Body of pancreas (tissue), 4 donors: Measurements from ENCODE around the gene LRRC49.

ENCODE experiments used
- CTCF ChIP-seq, 7 experiments: fragments of 450-650 bp in 4 of 7; fragments of 200-600 bp in 3 of 7; sonication (generic) in 3 of 7; IDR thresholded peaks; one replicate each; pipeline ENCODE4 v1.5.1; 2016 to 2019; ENCODE audit warnings: antibody characterized with exemption in 7 of 7
- POLR2A ChIP-seq, 3 donors: fragments of 450-650 bp; IDR thresholded peaks; one replicate each; pipeline ENCODE4 v1.6.1; 2016; ENCODE audit warnings: antibody characterized with exemption in 3 of 3, mild to moderate bottlenecking in 2 of 3

DNA sequence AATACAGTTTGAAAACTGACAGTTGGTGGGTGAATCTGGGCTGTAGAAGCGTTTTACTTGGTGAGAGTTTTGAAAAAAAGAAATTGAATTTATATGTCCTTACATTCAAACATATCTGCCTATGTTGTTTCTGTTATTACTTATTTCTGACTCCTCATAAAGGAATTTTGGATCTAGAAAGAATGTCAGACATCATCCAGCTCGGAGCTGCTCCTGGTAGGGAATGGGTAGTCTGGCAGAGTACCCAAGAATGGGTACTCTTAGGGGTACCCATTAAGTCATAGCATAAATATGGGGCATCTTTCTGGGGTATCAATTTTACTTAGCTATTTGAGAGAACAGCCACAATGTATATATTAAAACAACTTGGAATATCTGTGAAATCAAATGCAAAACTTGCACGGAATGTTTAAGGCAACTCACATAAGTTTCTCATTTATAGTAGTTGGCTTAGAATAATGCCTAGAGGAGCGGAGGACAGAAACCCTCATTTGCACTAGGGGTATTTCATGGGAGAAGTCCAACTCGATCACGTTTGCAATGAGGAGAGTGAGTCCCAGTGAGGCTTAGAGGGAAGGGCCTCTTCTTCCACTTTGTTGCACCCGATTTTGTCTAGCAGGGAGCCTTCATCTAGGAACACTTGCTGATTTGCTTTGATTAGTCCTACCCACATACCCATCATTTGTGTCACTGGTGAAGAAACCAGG is 36.3 kb upstream of the LRRC49 start:
- no peak for TF ChIP-seq CTCF (IDR thresholded peaks at IDR 0.05)
- TF ChIP-seq POLR2A (IDR thresholded peaks at IDR 0.05): no peak
